ENCODE measurements around the gene ESRP2. TPM values are rescaled to one million over a fixed set of nuclear protein-coding genes. Genes with fewer than 3 reads are reported as not detected.

The ESRP2 gene
- total and polyA plus RNA-seq, 8 donors: 19.8 to 184 (median 35.9) TPM

DNA sequence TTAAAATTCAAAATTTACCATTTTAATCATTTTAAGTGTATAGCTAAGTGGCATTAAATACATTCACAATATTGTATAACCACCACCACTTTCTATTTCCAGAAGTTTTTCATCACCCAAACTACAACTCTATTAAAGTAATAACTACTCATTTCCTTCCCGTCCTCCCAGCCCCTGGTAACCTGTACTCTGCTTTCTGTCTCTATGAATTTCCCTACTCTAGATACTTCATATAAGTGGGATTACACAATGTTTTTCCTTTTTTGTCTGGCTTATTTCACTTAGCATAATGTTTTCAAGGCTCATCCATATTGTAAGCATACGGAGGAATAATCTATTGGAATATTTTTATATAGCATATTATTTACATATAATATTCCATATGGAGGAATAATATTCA lies 29.7 kb downstream of the ESRP2 start:
- WGBS, 5 donors: 90 to 96% (median 92%) methylated on average over 2 of the region's 2 CpGs
- Histone ChIP-seq H3K27me3 (no peaks in the 10 kb centered on the region), H3K4me3 (no peak overlapping the region), H3K36me3 (peaks cover 0 to 12% (median 8%) of the 10 kb centered on the region in 4 donors), H3K4me1 (no peaks in the 10 kb centered on the region), H3K27ac (no peak overlapping the region), H3K9me3 (no peaks in the 10 kb centered on the region)
- DNase-seq: no peak
- TF ChIP-seq POLR2AphosphoS5 (IDR thresholded peaks at IDR 0.05) (no peak), POLR2A (IDR thresholded peaks at IDR 0.05) (no peak)
- intact Hi-C loops (cut with DNase I; ENCODE audit: low total_unique reads): no loop called here

DNA sequence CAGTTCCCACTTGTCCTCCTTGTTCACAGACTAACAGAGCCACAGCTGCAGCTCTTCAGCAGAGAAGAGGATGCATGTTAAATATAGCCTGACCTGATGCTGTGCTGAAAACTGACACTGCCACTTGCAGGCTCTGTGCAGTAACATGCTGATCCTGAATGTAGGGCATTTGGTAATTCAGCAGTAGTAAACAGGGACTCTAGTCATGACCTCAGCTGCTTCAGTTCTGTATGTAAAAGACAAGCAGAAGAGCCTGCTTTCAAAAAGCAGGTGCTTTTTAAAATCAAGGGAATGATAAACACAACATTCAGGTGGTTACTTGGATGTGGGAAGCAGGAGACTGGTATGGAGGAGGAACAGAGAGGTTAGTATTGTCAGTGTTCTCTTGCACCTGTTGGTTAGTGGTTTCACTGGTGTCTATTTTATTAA lies 33.8 kb downstream of the ESRP2 start:
- Histone ChIP-seq H3K27ac (no peak overlapping the region), H3K27me3 (no peaks in the 10 kb centered on the region), H3K9me3 (no peaks in the 10 kb centered on the region), H3K36me3 (peaks cover 0 to 9% (median 6%) of the 10 kb centered on the region in 4 donors), H3K4me1 (peaks cover 5 to 17% (median 13%) of the 10 kb centered on the region in 4 donors), H3K4me3 (no peak overlapping the region)
- intact Hi-C loops (cut with DNase I; ENCODE audit: low total_unique reads): no loop called here
- TF ChIP-seq EP300 (IDR thresholded peaks at IDR 0.05) (no peak), CTCF (IDR thresholded peaks at IDR 0.05) (no peak), POLR2A (IDR thresholded peaks at IDR 0.05) (no peak), POLR2AphosphoS5 (IDR thresholded peaks at IDR 0.05) (no peak)
- DNase-seq: no peak

GRCh38 chr16:68200088-68200783 lies 35.7 kb downstream of the ESRP2 start:
- Histone ChIP-seq H3K9me3 (no peaks in the 10 kb centered on the region), H3K27me3 (no peaks in the 10 kb centered on the region), H3K4me1 (peaks cover 5 to 17% (median 13%) of the 10 kb centered on the region in 4 donors), H3K36me3 (peaks cover under 1 to 9% (median 7%) of the 10 kb centered on the region in 4 donors), H3K4me3 (no peak overlapping the region), H3K27ac (no peak overlapping the region)
- 29 to 50% (median 39%) methylated on average over 3 of the region's 3 CpGs for WGBS, 5 donors
- DNase-seq: peak in 1 of 2 donors; percentile 38
- intact Hi-C loops (cut with DNase I; ENCODE audit: low total_unique reads): no loop called here
- TF ChIP-seq POLR2A (IDR thresholded peaks at IDR 0.05): no peak
- TF ChIP-seq POLR2AphosphoS5 (IDR thresholded peaks at IDR 0.05): peak in 1 of 3 donors; percentile 11

DNA sequence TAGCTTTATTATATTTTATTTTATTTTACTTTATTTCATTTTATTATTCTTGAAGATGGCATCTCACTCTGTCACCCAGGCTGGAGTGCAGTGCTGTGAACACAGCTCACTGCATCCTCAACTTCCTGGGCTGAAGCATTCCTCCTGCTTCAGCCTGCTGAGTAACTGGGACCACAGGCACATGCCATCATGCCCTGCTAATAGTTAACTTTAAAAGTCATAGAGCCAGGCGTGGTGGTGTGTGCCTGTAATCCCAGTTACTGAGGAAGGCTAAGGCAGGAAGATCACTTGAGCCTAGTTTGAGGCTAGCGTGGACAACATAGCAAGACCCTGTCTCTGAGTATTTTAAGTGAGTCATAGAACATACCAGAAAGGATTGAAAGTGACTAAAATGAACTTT lies 38.7 kb downstream of the ESRP2 start:
- Histone ChIP-seq H3K9me3 (no peaks in the 10 kb centered on the region), H3K27ac (no peak overlapping the region), H3K4me3 (no peak overlapping the region), H3K36me3 (peaks cover 4 to 29% (median 14%) of the 10 kb centered on the region in 4 donors), H3K27me3 (no peaks in the 10 kb centered on the region), H3K4me1 (peaks cover 5 to 17% (median 13%) of the 10 kb centered on the region in 4 donors)
- intact Hi-C loops (cut with DNase I; ENCODE audit: low total_unique reads): no loop called here
- WGBS, 5 donors: 88 to 94% (median 92%) methylated on average over 2 of the region's 2 CpGs
- no peak for DNase-seq
- TF ChIP-seq CTCF (IDR thresholded peaks at IDR 0.05) (no peak), POLR2A (IDR thresholded peaks at IDR 0.05) (no peak), POLR2AphosphoS5 (IDR thresholded peaks at IDR 0.05) (no peak), EP300 (IDR thresholded peaks at IDR 0.05) (no peak)

DNA sequence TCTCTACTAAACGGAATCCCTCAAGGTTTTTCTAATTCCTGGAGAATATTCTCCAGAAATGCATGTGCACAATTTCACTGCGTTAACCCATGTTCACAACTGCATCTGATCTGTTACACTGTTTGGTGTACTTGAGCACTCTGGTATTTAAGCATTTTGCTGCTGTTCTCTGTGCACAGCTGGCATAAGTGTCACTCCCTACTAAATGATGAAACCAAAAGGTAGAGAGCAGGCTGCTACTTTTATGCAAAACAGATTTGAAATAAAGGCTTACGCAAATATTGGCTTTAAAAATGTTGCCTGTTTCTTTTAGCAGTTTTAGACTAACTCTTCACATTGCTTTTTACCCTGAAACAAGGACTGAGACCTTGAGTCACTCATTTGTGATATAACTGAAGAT lies 41.7 kb downstream of the ESRP2 start:
- 76 to 94% (median 90%) methylated on average over 3 of the region's 3 CpGs for WGBS, 5 donors
- Histone ChIP-seq H3K9me3 (no peaks in the 10 kb centered on the region), H3K27me3 (no peaks in the 10 kb centered on the region), H3K4me3 (no peak overlapping the region), H3K27ac (no peak overlapping the region), H3K36me3 (peaks cover 14 to 50% (median 39%) of the 10 kb centered on the region in 4 donors), H3K4me1 (no peaks in the 10 kb centered on the region)
- DNase-seq: no peak
- intact Hi-C loops (cut with DNase I; ENCODE audit: low total_unique reads): no loop called here
- TF ChIP-seq POLR2A (IDR thresholded peaks at IDR 0.05): no peak
- TF ChIP-seq POLR2AphosphoS5 (IDR thresholded peaks at IDR 0.05): no peak
- no peak for TF ChIP-seq CTCF (IDR thresholded peaks at IDR 0.05)
- no peak for TF ChIP-seq EP300 (IDR thresholded peaks at IDR 0.05)

Data from stomach (tissue), 9 donors.